ENCODE measurements around the gene ETS1. TPM values are rescaled to one million over a fixed set of nuclear protein-coding genes. Genes with fewer than 3 reads are reported as not detected.

The ETS1 gene
- total RNA-seq, 1 experiment from 2014 or later, result 3.7 TPM

DNA sequence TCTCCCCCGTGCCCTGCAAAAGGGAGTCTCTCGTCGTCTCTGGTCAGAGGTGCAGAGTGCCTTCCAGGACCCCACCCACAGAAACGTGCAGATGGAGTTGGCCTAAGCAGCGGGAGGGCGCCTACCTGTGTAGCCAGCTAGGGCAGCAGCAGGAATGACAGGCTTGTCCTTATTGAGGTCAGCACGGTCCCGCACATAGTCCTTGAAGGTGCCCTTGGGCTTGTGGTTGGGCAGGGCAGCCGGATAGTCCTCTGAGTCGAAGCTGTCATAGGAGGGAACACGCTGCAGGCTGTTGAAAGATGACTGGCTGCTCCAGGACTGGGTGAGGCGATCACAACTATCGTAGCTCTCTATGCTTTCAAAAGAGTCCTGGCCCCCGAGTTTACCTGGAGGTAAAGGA lies 107.3 kb downstream of the ETS1 start:
- DNase-seq (ENCODE audit: low spot score), result no peak
- Histone ChIP-seq H3K9me3 (ENCODE audit: low read depth, low read length, poor library complexity, severe bottlenecking) (no peaks in the 10 kb centered on the region), H3K27me3 (replicated peaks; ENCODE audit: insufficient read depth, low read depth, low read length, poor library complexity) (peaks cover 9% of the 10 kb centered on the region), H3K4me3 (ENCODE audit: low read depth, low read length, poor library complexity, severe bottlenecking) (no peak overlapping the region), H3K27ac (ENCODE audit: low read depth, low read length, poor library complexity, severe bottlenecking) (no peak overlapping the region), H3K4me1 (ENCODE audit: insufficient read depth, low read length, poor library complexity, severe bottlenecking) (no peaks in the 10 kb centered on the region), H3K36me3 (ENCODE audit: insufficient read depth, low read length, poor library complexity, severe bottlenecking) (no peaks in the 10 kb centered on the region)
- POLR2A ChIA-PET (ENCODE audit: low non-redundant PET), result no interaction called here
- intact Hi-C loops (cut with micrococcal nuclease; ENCODE audit: unreplicated experiment), result no loop called here
- TF ChIP-seq, protein P1, sequence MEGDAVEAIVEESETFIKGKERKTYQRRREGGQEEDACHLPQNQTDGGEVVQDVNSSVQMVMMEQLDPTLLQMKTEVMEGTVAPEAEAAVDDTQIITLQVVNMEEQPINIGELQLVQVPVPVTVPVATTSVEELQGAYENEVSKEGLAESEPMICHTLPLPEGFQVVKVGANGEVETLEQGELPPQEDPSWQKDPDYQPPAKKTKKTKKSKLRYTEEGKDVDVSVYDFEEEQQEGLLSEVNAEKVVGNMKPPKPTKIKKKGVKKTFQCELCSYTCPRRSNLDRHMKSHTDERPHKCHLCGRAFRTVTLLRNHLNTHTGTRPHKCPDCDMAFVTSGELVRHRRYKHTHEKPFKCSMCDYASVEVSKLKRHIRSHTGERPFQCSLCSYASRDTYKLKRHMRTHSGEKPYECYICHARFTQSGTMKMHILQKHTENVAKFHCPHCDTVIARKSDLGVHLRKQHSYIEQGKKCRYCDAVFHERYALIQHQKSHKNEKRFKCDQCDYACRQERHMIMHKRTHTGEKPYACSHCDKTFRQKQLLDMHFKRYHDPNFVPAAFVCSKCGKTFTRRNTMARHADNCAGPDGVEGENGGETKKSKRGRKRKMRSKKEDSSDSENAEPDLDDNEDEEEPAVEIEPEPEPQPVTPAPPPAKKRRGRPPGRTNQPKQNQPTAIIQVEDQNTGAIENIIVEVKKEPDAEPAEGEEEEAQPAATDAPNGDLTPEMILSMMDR (conservative IDR thresholded peaks at IDR 0.05; ENCODE audit: low read depth, low read length), result no peak
- no peak for TF ChIP-seq EZH2 (IDR thresholded peaks at IDR 0.05; ENCODE audit: borderline replicate concordance, low read depth, low read length, poor library complexity, severe bottlenecking)
- CTCF ChIA-PET, result no interaction called here
- no TSS peak for BruUV-seq (replicated peaks)

DNA sequence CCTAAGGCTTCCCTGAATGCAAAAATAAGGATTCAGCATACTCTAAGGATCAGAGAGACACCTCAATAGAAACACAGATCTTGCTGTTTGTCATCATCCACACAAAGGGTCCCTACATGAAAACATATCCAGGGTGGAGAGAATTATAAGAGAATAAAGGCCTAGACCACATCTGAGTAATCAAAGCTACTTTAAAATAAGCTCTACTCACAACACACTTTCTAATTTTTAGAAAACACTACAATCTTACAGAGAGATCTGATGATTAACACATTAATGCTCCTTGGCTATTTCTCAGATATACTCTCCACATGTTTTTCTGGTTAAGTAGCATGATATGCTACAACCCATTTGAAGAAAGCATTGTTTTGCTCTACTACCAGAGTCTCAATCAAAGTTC lies 108.2 kb downstream of the ETS1 start:
- Histone ChIP-seq H3K4me3 (ENCODE audit: low read depth, low read length, poor library complexity, severe bottlenecking) (no peak overlapping the region), H3K27ac (ENCODE audit: low read depth, low read length, poor library complexity, severe bottlenecking) (no peak overlapping the region), H3K9me3 (ENCODE audit: low read depth, low read length, poor library complexity, severe bottlenecking) (no peaks in the 10 kb centered on the region), H3K27me3 (replicated peaks; ENCODE audit: insufficient read depth, low read depth, low read length, poor library complexity) (peaks cover 9% of the 10 kb centered on the region), H3K36me3 (ENCODE audit: insufficient read depth, low read length, poor library complexity, severe bottlenecking) (no peaks in the 10 kb centered on the region), H3K4me1 (ENCODE audit: insufficient read depth, low read length, poor library complexity, severe bottlenecking) (no peaks in the 10 kb centered on the region)
- POLR2A ChIA-PET (ENCODE audit: low non-redundant PET), result no interaction called here
- CTCF ChIA-PET, result no interaction called here
- TF ChIP-seq, protein P1 (conservative IDR thresholded peaks at IDR 0.05; ENCODE audit: low read depth, low read length), result no peak
- TF ChIP-seq EZH2 (IDR thresholded peaks at IDR 0.05; ENCODE audit: borderline replicate concordance, low read depth, low read length, poor library complexity, severe bottlenecking), result no peak
- no peak for DNase-seq (ENCODE audit: low spot score)
- BruUV-seq (replicated peaks), result no TSS peak
- intact Hi-C loops (cut with micrococcal nuclease; ENCODE audit: unreplicated experiment), result no loop called here

DNA sequence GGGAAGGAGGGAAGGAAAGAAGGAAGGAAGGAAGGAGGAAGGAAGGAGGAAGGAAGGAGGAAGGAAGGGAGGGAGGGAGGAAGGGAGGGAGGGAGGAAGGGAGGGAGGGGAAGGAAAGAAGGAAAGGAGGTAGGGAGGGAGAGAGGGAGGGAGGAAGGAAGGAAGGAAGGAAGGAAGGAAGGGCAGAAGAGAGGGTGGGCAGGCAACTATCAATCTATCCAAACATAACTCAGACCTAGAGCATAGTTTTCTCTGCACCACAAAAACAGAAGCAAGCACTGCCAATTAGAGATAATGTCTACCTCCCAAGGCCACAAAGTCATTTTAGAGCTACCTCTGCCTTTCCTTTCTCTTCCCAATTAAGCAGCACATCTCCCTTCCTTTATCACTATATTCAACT lies 109.1 kb downstream of the ETS1 start:
- ChIA-PET POLR2A (ENCODE audit: low non-redundant PET) (no interaction called here), CTCF (no interaction called here)
- no peak for DNase-seq (ENCODE audit: low spot score)
- Histone ChIP-seq H3K4me1 (ENCODE audit: insufficient read depth, low read length, poor library complexity, severe bottlenecking) (no peaks in the 10 kb centered on the region), H3K36me3 (ENCODE audit: insufficient read depth, low read length, poor library complexity, severe bottlenecking) (no peaks in the 10 kb centered on the region), H3K9me3 (ENCODE audit: low read depth, low read length, poor library complexity, severe bottlenecking) (no peaks in the 10 kb centered on the region), H3K27me3 (replicated peaks; ENCODE audit: insufficient read depth, low read depth, low read length, poor library complexity) (peaks cover 9% of the 10 kb centered on the region), H3K4me3 (ENCODE audit: low read depth, low read length, poor library complexity, severe bottlenecking) (no peak overlapping the region), H3K27ac (ENCODE audit: low read depth, low read length, poor library complexity, severe bottlenecking) (no peak overlapping the region)
- intact Hi-C loops (cut with micrococcal nuclease; ENCODE audit: unreplicated experiment), result no loop called here
- TF ChIP-seq, protein P1 (conservative IDR thresholded peaks at IDR 0.05; ENCODE audit: low read depth, low read length), result no peak
- no TSS peak for BruUV-seq (replicated peaks)

Data from A673 (cell line).